K562 (cell line): Measurements from ENCODE around the gene SRPK2. TPM values are rescaled to one million over a fixed set of nuclear protein-coding genes. Genes with fewer than 3 reads are reported as not detected.

Source experiments
- ATAC-seq: fragments of 200-7000 bp; cut with Tn5 transposase; 3 replicates; pipeline ENCODE4 v1.9.1; 2020; ENCODE audit warnings: moderate library complexity
- BruUV-seq: library from RNA; stranded (reverse); fragments of 400-500 nt; replicated peaks from 2 replicates; lab custom pipeline; 2021; lab: Mats Ljungman, UMichigan
- CTCF ChIA-PET: fragments of 300-600 bp; formaldehyde crosslinking; extraction: SDS; loops from one replicate; lab custom pipeline; 2021; ENCODE audit warnings: low intra/inter-chr PET ratio; lab: Yijun Ruan, JAX
- POLR2A ChIA-PET: fragments of 300-600, 350-650 bp; sonication (Branson Sonifier 250); formaldehyde crosslinking; extraction: SDS; loops from one replicate; lab custom pipeline; 2021; ENCODE audit warnings: antibody characterized with exemption, inconsistent platforms; lab: Yijun Ruan, JAX
- DNase-seq, 4 experiments: peaks; one replicate each; pipeline versions ENCODE4 v3.0.0 to v3.0.0-alpha.2; 2011 to 2018; ENCODE audit warnings: low spot score in 3 of 4, mixed read lengths in 3 of 4; ENCODE audit errors: extremely low read depth in 1 of 4
- FAIRE-seq: peaks from 2 replicates; lab custom pipeline; 2011; peaks lifted over from hg19 to GRCh38; lab: Jason Lieb, UNC
- H2AFZ ChIP-seq: 2 replicates; pipeline ENCODE4 v1.6.0; 2011; ENCODE audit warnings: low read depth, low read length, control low read depth, inconsistent platforms
- H3K27ac ChIP-seq: fragments of 200-600 bp; 3 replicates; pipeline ENCODE4 v1.8.0; 2011; ENCODE audit warnings: low read depth, mild to moderate bottlenecking, control low read depth, inconsistent platforms, low read length, moderate library complexity, mixed read lengths; ENCODE audit errors: extremely low read depth
- H3K27me3 ChIP-seq, 2 experiments: fragments of 300-600 bp in 1 of 2; 2 replicates in 1 of 2; 3 replicates in 1 of 2; pipeline versions ENCODE4 v1.6.0 to v1.8.0; 2011; ENCODE audit warnings: inconsistent platforms in 2 of 2, low read length in 2 of 2, mild to moderate bottlenecking in 1 of 2, mixed read lengths in 1 of 2, moderate library complexity in 1 of 2; ENCODE audit not compliant: control insufficient read depth in 2 of 2, insufficient read depth in 2 of 2
- H3K36me3 ChIP-seq: fragments of 300-600 bp; 3 replicates; pipeline ENCODE4 v1.8.0; 2011; ENCODE audit warnings: mild to moderate bottlenecking, low read length, inconsistent platforms; ENCODE audit not compliant: control insufficient read depth, insufficient read depth
- H3K4me1 ChIP-seq, 2 experiments: fragments of 200-600 bp in 1 of 2; replicated peaks in 1 of 2; 2 replicates in 1 of 2; 3 replicates in 1 of 2; pipeline versions ENCODE4 v1.5.1 to v1.8.0; 2011; ENCODE audit warnings: inconsistent platforms in 2 of 2, low read length in 2 of 2, mild to moderate bottlenecking in 1 of 2, mixed read lengths in 1 of 2, moderate library complexity in 1 of 2; ENCODE audit not compliant: control insufficient read depth in 2 of 2, insufficient read depth in 2 of 2
- H3K4me2 ChIP-seq: 2 replicates; pipeline ENCODE4 v1.6.1; 2011; ENCODE audit warnings: low read length, control low read depth, inconsistent platforms, mixed read lengths; ENCODE audit not compliant: insufficient read depth
- H3K4me3 ChIP-seq: fragments of 200-600 bp; sonication (generic), shearing (Covaris generic); 2 replicates; pipeline ENCODE4 v1.5.1; 2016; ENCODE audit warnings: control low read depth, inconsistent platforms
- H3K79me2 ChIP-seq: fragments of 200-600 bp; 3 replicates; pipeline ENCODE4 v1.8.0; 2011; ENCODE audit warnings: low read length, inconsistent platforms; ENCODE audit not compliant: control insufficient read depth, insufficient read depth
- H3K9ac ChIP-seq, 2 experiments: 2 replicates each; pipeline versions ENCODE4 v1.6.0 to v1.6.1; 2011; ENCODE audit warnings: low read depth in 2 of 2, low read length in 2 of 2, control low read depth in 1 of 2, inconsistent platforms in 1 of 2, mild to moderate bottlenecking in 1 of 2, mixed read lengths in 1 of 2; ENCODE audit not compliant: insufficient read depth in 1 of 2
- H3K9me1 ChIP-seq: one replicate; pipeline ENCODE4 v1.6.0; 2011; ENCODE audit warnings: inconsistent platforms, mild to moderate bottlenecking, low read length, moderate library complexity; ENCODE audit not compliant: control insufficient read depth, insufficient read depth
- H3K9me3 ChIP-seq: replicated peaks from 2 replicates; pipeline ENCODE4 v1.5.1; 2011; ENCODE audit warnings: low read depth, low read length, inconsistent platforms; ENCODE audit not compliant: control insufficient read depth, insufficient read depth
- H4K20me1 ChIP-seq: replicated peaks from 2 replicates; pipeline ENCODE4 v1.6.1; 2011; ENCODE audit warnings: low read length, inconsistent platforms, mixed read lengths; ENCODE audit not compliant: control insufficient read depth, insufficient read depth
- ATF3 ChIP-seq, 2 experiments: fragments of 450-650 bp in 1 of 2; sonication (generic) in 1 of 2; formaldehyde crosslinking in 1 of 2; IDR thresholded peaks in 1 of 2; conservative IDR thresholded peaks in 1 of 2; 2 replicates each; pipeline versions ENCODE4 v1.6.1 to v1.8.1; 2016 to 2023; ENCODE audit warnings: mild to moderate bottlenecking in 2 of 2, moderate library complexity in 2 of 2, inconsistent platforms in 1 of 2, missing genetic modification reagents in 1 of 2
- MEIS2 ChIP-seq: fragments of 450-650 bp; IDR thresholded peaks from 2 replicates; pipeline ENCODE4 v1.6.1; 2014; ENCODE audit warnings: mild to moderate bottlenecking; ENCODE audit not compliant: partially characterized antibody
- NFIX ChIP-seq: fragments of 250-450 bp; sonication (Bioruptor Pico); IDR thresholded peaks from 2 replicates; pipeline ENCODE4 v1.4.0; 2020; ENCODE audit warnings: low read depth, mild to moderate bottlenecking, moderate library complexity
- PBX2 ChIP-seq, 2 experiments: IDR thresholded peaks in 1 of 2; conservative IDR thresholded peaks in 1 of 2; 2 replicates each; pipeline ENCODE4 v1.6.1; 2016; ENCODE audit warnings: low read depth in 2 of 2, mild to moderate bottlenecking in 1 of 2, missing compliant biosample characterization in 1 of 2, missing genetic modification characterization in 1 of 2, moderate library complexity in 1 of 2
- WGBS: fragments of 100-300 bp; shearing (Covaris generic); methylation state at CpG from one replicate; pipeline ENCODE4 v1.1.6; 2016; ENCODE audit warnings: low coverage, mixed read lengths; ENCODE audit not compliant: insufficient coverage; ENCODE audit errors: missing lambda C conversion rate; 5-methylcytosine and 5-hydroxymethylcytosine counted together
- in situ Hi-C: fragments of 300-500 bp; cut with MboI; formaldehyde crosslinking; loops from 4 replicates; pipeline ENCODE4 v1.15.0; 2018; ENCODE audit warnings: inconsistent platforms, mixed read lengths
- intact Hi-C: fragments of 100-400 bp; cut with micrococcal nuclease; formaldehyde crosslinking; loops from 2 replicates; pipeline ENCODE4 v1.14.2; 2022
- polyA plus RNA-seq, 8 experiments: library from polyadenylated mRNA; depleted of rRNA in 4 of 8; stranded (reverse) in 5 of 8; unstranded in 3 of 8; fragments of >200 nt; fragmentation: Nextera tagmentation in 2 of 8; fragmentation: Illumina TruSeq in 1 of 8; extraction: Ambion mirVana in 2 of 8; extraction: Trizol in 1 of 8; gene quantifications; 2 replicates each; pipeline versions ENCODE4 v1.2.1 to v1.2.3, GENCODE V29; 2011 to 2014; ENCODE audit warnings: inconsistent platforms in 1 of 8, missing spikeins in 1 of 8
- total RNA-seq, 7 experiments: library from RNA; depleted of rRNA in 6 of 7; stranded (reverse); fragments of >200 nt in 6 of 7; fragmentation: Illumina TruSeq in 2 of 7; extraction: Trizol in 2 of 7; gene quantifications; 2 replicates each; pipeline versions ENCODE4 v1.2.1 to v1.2.3, GENCODE V29; 2011 to 2021; ENCODE audit warnings: low replicate concordance in 1 of 7

SRPK2 gene
- total and polyA plus RNA-seq, 9 of the 15 experiments (the other 6 are each of a cell fraction or from before 2014, with no cell fraction given): 21.5 to 44.7 (median 33.3) TPM

DNA sequence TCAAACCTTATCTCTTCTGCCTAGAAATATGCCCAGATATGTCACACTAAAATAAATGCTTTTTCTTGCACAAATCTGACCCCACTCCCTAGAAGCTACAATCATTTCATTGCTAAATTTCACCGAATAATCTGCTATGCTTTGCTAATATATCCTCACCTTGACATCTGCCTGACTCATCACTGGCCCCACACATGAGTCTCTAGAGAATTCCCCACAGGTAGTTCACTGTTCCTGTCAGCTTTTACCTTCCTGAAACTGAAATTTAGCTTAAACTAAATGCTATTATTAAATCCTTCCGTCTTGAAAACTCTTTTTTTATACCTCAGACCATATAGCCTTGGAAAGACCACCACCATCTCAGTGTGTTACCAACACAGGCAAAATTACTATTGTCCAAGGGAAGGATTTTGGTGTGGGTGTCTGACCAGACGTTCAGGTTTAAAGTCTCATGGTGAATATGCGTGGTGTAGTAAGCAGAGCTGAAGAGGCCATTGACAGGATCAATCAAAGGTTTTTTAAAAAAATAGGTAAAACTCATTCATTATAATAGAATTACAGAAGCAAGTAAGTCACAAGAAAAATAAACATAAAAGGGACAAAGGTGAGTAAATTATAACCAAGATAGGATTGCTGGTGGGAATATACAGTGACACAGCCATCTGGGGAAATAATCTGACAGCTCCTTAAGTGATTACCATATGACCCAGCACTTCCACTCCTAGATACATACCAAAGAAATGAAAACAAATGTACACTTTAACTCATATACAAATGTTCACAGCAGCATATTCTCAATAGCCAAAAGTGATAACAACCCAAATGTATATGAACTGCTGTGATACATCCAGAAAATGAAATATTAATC, 201.2 kb downstream of the SRPK2 start:
- Histone ChIP-seq H3K27me3 (no peaks in the 10 kb centered on the region), H3K4me2 (no peak overlapping the region), H3K79me2 (no peaks in the 10 kb centered on the region), H3K9me3 (no peaks in the 10 kb centered on the region), H3K4me1 (no peaks in the 10 kb centered on the region), H3K36me3 (no peaks in the 10 kb centered on the region), H4K20me1 (no peaks in the 10 kb centered on the region), H3K4me3 (no peak overlapping the region), H3K9ac (no peak overlapping the region), H3K27ac (no peak overlapping the region), H3K9me1 (no peaks in the 10 kb centered on the region), H2AFZ (no peak overlapping the region)
- in situ Hi-C loops (no loop called here), intact Hi-C loops (loop anchor here (10.0 kb wide), 1 partner anchor 57 kb away; no protein-coding TSS in a partner anchor)
- ATAC-seq (no peak), FAIRE-seq (no peak), DNase-seq (no peak)
- TF ChIP-seq NFIX (CRISPR knock-in tag) (no peak), PBX2 (CRISPR knock-in tag; IDR thresholded peaks at IDR 0.05; ENCODE audit: low read depth) (no peak), PBX2 (tag; conservative IDR thresholded peaks at IDR 0.05; ENCODE audit: low read depth) (peak; percentile 58; the same call in 1 of the 2 replicates), ATF3 (IDR thresholded peaks at IDR 0.05) (no peak), ATF3 (CRISPR knock-in tag; conservative IDR thresholded peaks at IDR 0.05) (0 out of 2 replicates have a peak, but pooled peaks have one; percentile 31), MEIS2 (peak; percentile 34)
- 58% methylated on average over 4 of the region's 4 CpGs for WGBS
- no TSS peak for BruUV-seq
- CTCF ChIA-PET: interaction anchor here (0.6 to 0.7 kb wide), 2 partner anchors 123 to 1258 kb away, joined by 3 to 4 read pairs; no protein-coding TSS in a partner anchor
- POLR2A ChIA-PET: interaction anchor here (0.6 to 1.2 kb wide), 5 partner anchors 19 to 92 kb away, joined by 3 to 5 read pairs (median 3); no protein-coding TSS in a partner anchor
